ENCODE results near the gene C6. TPM values are rescaled to one million over a fixed set of nuclear protein-coding genes. Genes with fewer than 3 reads are reported as not detected.

C6 gene
- total and polyA plus RNA-seq, 2 experiments from 2014 or later, result not detected

DNA sequence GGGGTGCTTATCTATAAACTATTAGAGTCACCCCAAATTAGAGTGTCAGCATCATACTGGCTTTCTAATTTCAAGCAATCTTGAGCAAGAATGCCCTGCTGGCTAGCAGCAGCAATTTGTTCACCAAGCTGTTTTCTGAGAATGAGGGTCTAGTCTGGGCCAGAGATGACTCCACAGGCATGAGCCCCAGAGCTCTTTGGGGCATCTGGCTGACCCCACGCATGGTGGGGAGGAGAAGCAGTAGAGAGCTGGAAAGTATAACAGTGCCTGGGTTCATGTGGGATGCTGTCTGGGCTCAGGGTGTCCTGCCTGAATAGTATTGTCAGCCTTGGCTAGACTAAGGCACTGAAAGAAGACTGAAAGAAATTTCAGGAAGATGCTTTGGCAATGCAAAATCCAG is 64.9 kb downstream of the C6 start:
- in situ Hi-C loops (cut with MboI), result no loop called here
- H3K79me2 ChIP-seq (ENCODE audit: insufficient read depth), result no peaks in the 10 kb centered on the region

DNA sequence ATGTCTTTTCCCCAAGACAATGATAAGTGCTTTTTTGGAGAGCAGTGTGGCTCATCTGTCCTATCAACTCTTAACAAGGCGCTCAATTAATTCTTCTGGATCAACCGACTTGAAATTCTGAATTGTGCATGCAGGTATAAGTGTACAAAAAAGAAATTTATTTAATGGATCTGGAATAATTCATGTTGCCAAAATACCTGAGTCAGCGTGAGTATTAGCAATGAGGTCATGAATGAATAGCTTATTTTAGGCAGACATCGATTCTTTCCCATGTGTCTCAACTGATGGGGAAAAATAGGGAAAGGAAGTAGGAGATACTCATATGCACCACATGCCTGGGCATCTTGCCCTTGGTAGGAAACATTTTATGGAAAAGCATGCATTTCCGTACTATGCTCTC is 68.0 kb downstream of the C6 start:
- H3K9me2 ChIP-seq (ENCODE audit: insufficient read depth), result no peaks in the 10 kb centered on the region
- WGBS, 2 experiments (ENCODE audit: low coverage in 1 of 2, low lambda C conversion rate in 2 of 2, missing lambda C conversion rate in 2 of 2), result 61 to 65% methylated on average over 5 of the region's 5 CpGs
- no peak for DNase-seq
- no peak overlapping the region for H2AFZ ChIP-seq
- in situ Hi-C loops (cut with MboI), result no loop called here
- H3K4me1 ChIP-seq (ENCODE audit: insufficient read depth), result no peaks in the 10 kb centered on the region
- H3K9ac ChIP-seq, result no peak overlapping the region
- H3F3A ChIP-seq (ENCODE audit: insufficient read depth), result no peaks in the 10 kb centered on the region
- no peak overlapping the region for H3K4me3 ChIP-seq
- H3K9me3 ChIP-seq (ENCODE audit: low read depth), result no peaks in the 10 kb centered on the region
- H3K27me3 ChIP-seq (replicated peaks; ENCODE audit: insufficient read depth), result no peaks in the 10 kb centered on the region
- H3K4me2 ChIP-seq (ENCODE audit: unreplicated experiment), result no peak overlapping the region
- no peaks in the 10 kb centered on the region for H3K79me2 ChIP-seq (ENCODE audit: insufficient read depth)
- TF ChIP-seq EZH2phosphoT487 (IDR thresholded peaks at IDR 0.05; ENCODE audit: insufficient read depth, low read depth) (no peak), EZH2 (IDR thresholded peaks at IDR 0.05; ENCODE audit: insufficient read depth, poor library complexity, severe bottlenecking) (no peak)
- H4K20me1 ChIP-seq (ENCODE audit: insufficient read depth), result no peaks in the 10 kb centered on the region
- H3K36me3 ChIP-seq (ENCODE audit: low read depth), result no peaks in the 10 kb centered on the region
- H3K27ac ChIP-seq, result no peak overlapping the region

More for the DNA sequence above, 64.9 kb downstream of the C6 start:
- no peaks in the 10 kb centered on the region for H3K36me3 ChIP-seq (ENCODE audit: low read depth)
- no peak overlapping the region for H3K27ac ChIP-seq
- H3K4me3 ChIP-seq, result no peak overlapping the region
- TF ChIP-seq EZH2 (IDR thresholded peaks at IDR 0.05; ENCODE audit: insufficient read depth, poor library complexity, severe bottlenecking), result no peak
- no peak for TF ChIP-seq EZH2phosphoT487 (IDR thresholded peaks at IDR 0.05; ENCODE audit: insufficient read depth, low read depth)
- no peak overlapping the region for H2AFZ ChIP-seq
- H3F3A ChIP-seq (ENCODE audit: insufficient read depth), result no peaks in the 10 kb centered on the region
- no peaks in the 10 kb centered on the region; the same call in 1 of the 2 replicates for H3K27me3 ChIP-seq (replicated peaks; ENCODE audit: insufficient read depth)
- no peak for DNase-seq
- no peaks in the 10 kb centered on the region for H4K20me1 ChIP-seq (ENCODE audit: insufficient read depth)
- H3K9me2 ChIP-seq (ENCODE audit: insufficient read depth), result no peaks in the 10 kb centered on the region
- no peak overlapping the region for H3K9ac ChIP-seq
- H3K9me3 ChIP-seq (ENCODE audit: low read depth), result no peaks in the 10 kb centered on the region
- no peaks in the 10 kb centered on the region for H3K4me1 ChIP-seq (ENCODE audit: insufficient read depth)
- H3K4me2 ChIP-seq (ENCODE audit: unreplicated experiment), result no peak overlapping the region
- 19 to 23% methylated on average over 1 of the region's 1 CpG for whole genome bisulfite sequencing, 2 experiments (ENCODE audit: low coverage in 1 of 2, low lambda C conversion rate in 2 of 2, missing lambda C conversion rate in 2 of 2)

DNA sequence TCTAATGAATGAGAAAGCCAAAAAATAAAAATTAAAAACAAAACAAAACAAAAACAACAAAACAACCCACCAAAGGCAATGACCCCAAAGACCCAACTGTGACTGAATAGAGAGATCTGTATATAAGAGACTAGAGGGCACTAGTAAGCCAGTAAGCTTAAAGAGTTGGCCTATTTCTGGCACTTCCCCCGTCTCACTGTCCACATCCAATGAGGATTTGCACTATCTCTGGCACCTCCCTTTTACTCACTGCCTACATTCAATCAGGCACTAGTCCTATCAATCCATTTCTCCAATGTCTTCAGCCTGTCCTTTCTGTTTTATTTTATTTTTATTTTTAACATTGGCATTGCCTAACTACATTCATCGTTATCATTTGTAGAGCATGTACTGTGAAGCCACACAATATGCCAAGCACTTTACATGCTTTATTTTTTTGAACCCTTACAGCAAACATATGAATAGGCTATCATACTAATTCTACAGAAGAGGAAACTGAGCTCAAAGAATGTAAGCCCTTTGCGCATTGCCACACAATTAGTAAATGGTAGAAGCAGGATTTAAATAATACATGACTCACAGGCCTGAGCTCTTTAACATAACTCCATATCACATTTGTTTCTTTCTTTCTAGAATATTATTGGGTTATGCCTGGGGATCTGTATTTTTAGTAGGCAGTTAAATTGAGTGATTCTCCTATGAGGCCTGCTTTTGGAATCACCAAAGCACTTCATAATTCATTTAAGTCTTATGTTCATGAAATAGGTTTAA is 70.0 kb downstream of the C6 start:
- Histone ChIP-seq H3K9ac (no peak overlapping the region), H3K27ac (no peak overlapping the region), H3K9me2 (ENCODE audit: insufficient read depth) (no peaks in the 10 kb centered on the region), H3K4me1 (ENCODE audit: insufficient read depth) (no peaks in the 10 kb centered on the region), H3K9me3 (ENCODE audit: low read depth) (no peaks in the 10 kb centered on the region), H3K79me2 (ENCODE audit: insufficient read depth) (no peaks in the 10 kb centered on the region), H3K4me2 (ENCODE audit: unreplicated experiment) (no peak overlapping the region), H3K36me3 (ENCODE audit: low read depth) (no peaks in the 10 kb centered on the region), H3F3A (ENCODE audit: insufficient read depth) (no peaks in the 10 kb centered on the region), H3K4me3 (no peak overlapping the region), H2AFZ (no peak overlapping the region), H3K27me3 (replicated peaks; ENCODE audit: insufficient read depth) (no peaks in the 10 kb centered on the region), H4K20me1 (ENCODE audit: insufficient read depth) (no peaks in the 10 kb centered on the region)
- no peak for TF ChIP-seq EZH2 (IDR thresholded peaks at IDR 0.05; ENCODE audit: insufficient read depth, poor library complexity, severe bottlenecking)
- TF ChIP-seq EZH2phosphoT487 (IDR thresholded peaks at IDR 0.05; ENCODE audit: insufficient read depth, low read depth), result no peak
- no peak for DNase-seq
- in situ Hi-C loops (cut with MboI), result no loop called here
- WGBS, 2 experiments (ENCODE audit: low coverage in 1 of 2, low lambda C conversion rate in 2 of 2, missing lambda C conversion rate in 2 of 2), result 70 to 72% methylated on average over 3 of the region's 3 CpGs

DNA sequence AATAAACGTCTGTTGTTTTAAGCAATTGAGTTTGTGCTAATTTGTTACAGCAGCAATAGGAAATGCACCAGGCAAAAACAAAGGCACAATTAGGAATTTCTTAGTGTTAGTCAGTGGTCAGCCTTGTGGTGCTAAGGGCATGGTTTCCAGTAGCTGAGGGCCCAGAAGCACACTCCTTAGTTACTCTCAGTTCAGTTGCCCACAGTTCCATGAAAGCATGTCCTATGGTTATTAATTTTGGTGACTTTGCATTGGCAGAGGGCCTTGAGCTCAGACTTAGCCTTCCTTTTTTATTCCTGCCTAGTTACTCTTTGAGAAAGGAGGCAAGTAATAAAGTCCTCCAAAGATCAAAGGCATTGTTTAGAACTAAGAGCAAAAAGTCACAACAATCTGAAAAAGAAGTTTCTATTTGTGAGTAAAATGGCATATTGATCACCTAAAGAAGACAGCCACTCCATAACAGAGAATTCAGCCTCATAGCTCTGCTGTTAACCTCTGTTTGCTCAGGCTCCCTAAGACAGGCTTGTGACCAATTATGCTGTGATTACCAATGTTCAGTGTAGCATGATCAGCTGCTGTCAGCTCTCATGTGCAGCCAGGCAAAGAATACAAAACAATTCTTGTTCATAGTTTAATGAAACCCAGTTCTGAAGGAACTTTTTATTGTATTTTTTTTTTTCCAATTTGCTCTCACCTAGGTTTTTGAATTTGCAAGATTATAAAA is 85.2 kb downstream of the C6 start:
- Histone ChIP-seq H3K9ac (no peak overlapping the region), H3K4me1 (ENCODE audit: insufficient read depth) (no peaks in the 10 kb centered on the region), H4K20me1 (ENCODE audit: insufficient read depth) (no peaks in the 10 kb centered on the region), H3K4me3 (no peak overlapping the region), H3K9me2 (ENCODE audit: insufficient read depth) (no peaks in the 10 kb centered on the region), H3F3A (ENCODE audit: insufficient read depth) (no peaks in the 10 kb centered on the region), H3K4me2 (ENCODE audit: unreplicated experiment) (no peak overlapping the region), H2AFZ (no peak overlapping the region), H3K27ac (no peak overlapping the region), H3K9me3 (ENCODE audit: low read depth) (no peaks in the 10 kb centered on the region), H3K36me3 (ENCODE audit: low read depth) (no peaks in the 10 kb centered on the region), H3K27me3 (replicated peaks; ENCODE audit: insufficient read depth) (no peaks in the 10 kb centered on the region), H3K79me2 (ENCODE audit: insufficient read depth) (no peaks in the 10 kb centered on the region)
- TF ChIP-seq EZH2 (IDR thresholded peaks at IDR 0.05; ENCODE audit: insufficient read depth, poor library complexity, severe bottlenecking) (no peak), EZH2phosphoT487 (IDR thresholded peaks at IDR 0.05; ENCODE audit: insufficient read depth, low read depth) (no peak)
- no peak for DNase-seq
- WGBS, 2 experiments (ENCODE audit: low coverage in 1 of 2, low lambda C conversion rate in 2 of 2, missing lambda C conversion rate in 2 of 2), result 4 to 5% methylated on average over 1 of the region's 1 CpG
- in situ Hi-C loops (cut with MboI), result no loop called here

Measured in GM23248 (cell line).